HG02970 (cell line): ENCODE measurements around the gene HPS1.
"Not testable (repeated sequence)": the region's sequence is repeated elsewhere in the genome, so short reads cannot be mapped to it uniquely, and the experiment has no call there.

Source experiments
- ATAC-seq: cut with Tn5 transposase; IDR thresholded peaks from one replicate; pipeline ENCODE4 v1.9.1; 2021; ENCODE audit warnings: mild to moderate bottlenecking, moderate library complexity, moderate number of reproducible peaks; ENCODE audit not compliant: unreplicated experiment, low FRiP score

The HPS1 gene

GRCh38 chr10:98396096-98397063 lies 50.4 kb downstream of the HPS1 start:
- no peak for ATAC-seq

DNA sequence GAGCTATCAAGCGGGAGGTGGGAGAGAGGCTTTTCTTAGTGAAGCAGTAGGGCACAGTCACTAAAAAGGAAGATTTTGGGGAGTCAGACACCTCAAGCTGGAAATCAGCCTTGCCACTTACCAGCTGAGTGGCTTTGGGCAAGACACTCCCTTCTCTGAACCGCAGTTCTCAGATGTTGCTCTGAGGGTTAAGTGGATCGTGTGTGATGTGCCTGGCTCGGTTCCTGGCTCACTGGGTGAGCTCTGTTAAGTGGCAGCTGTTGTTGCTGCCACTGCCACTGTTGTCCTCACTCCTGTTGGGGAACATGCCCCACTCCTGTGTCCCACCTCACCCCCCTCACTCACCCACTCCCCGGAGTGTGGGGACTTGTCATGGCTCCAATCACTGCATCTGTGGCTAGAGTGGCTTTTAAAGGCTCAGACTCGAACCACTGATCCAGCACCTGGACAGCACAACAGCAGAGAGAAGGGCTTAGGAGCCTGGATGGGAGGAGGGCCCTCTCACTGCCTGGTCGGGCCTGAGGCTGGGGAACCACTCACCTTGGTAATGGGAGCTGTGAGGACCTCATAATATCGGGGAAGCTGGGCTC lies 51.8 kb downstream of the HPS1 start:
- ATAC-seq: no peak

- ATAC-seq: no peak
Observed at GRCh38 chr10:98391578-98391991, 55.1 kb downstream of the HPS1 start.

DNA sequence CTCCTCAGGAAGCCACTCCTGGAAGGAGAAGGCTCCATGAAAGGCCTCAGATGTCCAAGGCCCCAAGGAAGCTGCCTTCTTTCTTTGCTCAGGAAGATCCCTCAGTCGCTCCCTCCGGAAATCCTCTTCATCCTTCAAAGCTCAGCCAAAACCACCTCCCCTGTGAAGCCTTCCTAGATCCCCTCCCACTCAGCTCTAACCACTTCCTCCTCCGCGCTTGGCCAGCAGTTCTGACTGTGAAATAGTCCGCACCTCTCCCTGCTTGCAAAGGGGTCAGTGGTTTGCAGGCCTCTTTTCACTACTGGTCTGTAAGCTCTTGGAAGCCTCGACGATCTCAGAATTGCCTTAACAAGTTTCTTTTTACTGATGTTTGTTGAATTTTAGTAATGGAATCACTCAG lies 55.7 kb downstream of the HPS1 start:
- no peak for ATAC-seq

DNA sequence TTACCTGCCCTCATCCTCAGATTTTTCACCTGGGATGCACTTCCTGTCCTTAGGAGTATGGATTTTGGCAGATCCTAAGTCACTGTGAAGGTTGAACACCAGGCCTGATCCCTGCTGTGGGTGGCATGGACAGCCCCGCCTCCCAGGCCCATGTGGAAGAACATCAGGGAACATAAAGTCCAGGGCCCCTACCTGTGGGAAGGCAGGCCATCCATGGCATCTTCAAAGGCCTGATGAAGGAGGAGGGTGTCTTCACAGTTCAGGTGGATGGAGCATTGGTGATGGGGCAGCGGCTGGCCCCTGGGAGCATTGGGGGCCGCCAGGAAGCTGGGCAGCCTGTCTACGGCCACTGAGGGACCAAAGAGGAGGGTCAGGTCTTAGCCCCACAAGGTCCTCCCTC lies 56.3 kb downstream of the HPS1 start:
- no peak for ATAC-seq

DNA sequence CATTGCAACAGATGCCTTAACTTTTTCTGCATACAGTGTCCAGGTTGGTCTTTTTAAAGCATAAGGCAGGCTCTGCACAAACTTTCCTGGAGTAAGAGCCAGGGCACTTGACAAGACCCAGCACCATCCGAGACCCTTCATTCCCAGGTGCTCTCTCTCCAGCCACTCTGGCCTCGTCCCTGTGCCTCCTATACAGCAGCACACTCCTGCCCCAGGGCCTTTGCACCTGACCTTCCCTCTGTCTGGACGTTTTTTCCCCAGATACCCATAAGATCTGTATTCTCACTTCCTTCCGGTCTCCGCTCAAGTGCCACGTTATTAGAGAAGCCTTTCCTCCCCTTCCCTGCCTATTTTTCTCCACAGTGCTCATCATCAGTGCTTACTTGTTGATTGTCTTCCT lies 57.3 kb downstream of the HPS1 start:
- ATAC-seq: no peak

DNA sequence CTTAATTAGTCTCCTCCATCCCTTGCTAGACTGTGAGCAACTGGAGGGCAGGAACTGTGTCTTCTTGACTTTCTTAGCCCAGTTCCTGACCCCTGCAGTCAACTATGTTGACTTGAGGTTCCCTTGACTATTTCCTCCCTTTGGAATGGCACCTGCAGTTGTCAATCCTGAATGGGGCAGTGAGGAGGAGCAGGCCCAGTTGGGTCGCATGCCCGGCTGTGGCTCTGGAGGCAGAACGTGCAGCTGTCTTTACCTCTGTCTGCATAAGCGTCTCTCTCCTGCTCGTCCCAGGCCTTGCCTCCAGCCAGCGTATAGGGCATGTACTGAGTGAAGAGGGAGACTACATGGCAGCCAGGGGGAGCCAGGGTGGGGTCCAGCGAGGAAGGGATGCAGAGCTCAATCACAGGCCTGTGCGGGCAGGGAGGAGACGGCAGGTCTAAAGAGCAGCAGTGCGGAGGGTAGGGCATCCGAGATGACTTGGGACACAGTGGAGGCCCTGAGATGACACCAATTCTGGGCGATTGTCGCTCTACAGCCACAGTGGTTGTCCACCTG lies 58.6 kb downstream of the HPS1 start:
- ATAC-seq: no peak

DNA sequence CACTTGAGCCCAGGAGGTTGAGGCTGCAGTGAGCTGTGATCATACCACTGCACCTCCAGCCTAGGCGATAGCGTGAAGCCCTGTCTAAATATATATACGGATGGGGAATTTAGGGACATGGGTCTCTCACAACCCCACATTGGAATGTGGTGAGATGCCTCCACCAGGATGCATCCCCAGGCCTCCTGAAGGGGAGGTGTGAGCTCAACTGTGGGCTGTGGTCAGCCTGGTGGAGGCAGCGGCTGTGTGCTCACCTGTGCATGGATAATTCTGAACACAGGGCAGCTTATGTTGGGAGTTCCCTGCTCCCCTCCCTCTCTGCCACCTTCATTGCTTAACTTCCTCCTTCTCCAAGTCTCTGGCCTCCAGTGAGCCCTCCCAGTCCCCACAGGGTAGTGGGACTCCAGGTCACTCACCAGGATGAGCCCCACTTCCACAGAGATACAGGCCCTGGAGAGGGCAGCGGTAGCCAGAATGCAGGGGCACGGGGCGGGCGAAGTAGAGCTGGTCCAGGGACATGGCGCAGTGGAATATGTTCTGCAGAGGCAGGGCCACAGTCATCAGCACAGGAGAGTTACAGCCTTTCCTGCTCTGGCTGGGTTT lies 62.1 kb downstream of the HPS1 start:
- ATAC-seq: no peak

- ATAC-seq: no peak
Observed at GRCh38 chr10:98383869-98384268, 62.9 kb downstream of the HPS1 start.

DNA sequence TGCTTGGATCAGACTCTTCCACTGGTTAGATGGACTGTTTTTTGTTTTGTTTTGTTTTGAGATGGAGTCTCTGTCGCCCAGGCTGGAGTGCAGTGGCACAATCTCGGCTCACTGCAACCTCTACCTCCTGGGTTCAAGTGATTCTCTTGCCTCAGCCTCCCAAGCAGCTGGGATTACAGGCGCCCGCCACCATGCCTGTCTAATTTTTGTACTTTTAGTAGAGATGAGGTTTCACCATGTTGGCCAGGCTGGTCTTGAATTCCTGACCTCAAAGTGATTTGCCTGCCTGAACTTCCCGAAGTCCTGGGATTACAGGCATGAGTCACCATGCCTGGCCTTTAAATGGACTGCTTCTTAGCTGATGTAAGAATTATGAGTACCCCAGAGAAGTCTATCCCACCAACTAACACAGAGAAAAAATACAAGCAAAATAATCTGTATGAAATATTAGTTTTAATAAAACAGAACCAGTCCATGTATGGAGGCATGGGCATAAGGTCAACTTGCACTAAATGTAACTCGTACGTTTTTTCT lies 63.5 kb downstream of the HPS1 start:
- not testable (repeated sequence) for ATAC-seq

- no peak for ATAC-seq
Observed at GRCh38 chr10:98382691-98383101, 64.0 kb downstream of the HPS1 start.

GRCh38 chr10:98380493-98381339 lies 66.0 kb downstream of the HPS1 start:
- no peak for ATAC-seq

DNA sequence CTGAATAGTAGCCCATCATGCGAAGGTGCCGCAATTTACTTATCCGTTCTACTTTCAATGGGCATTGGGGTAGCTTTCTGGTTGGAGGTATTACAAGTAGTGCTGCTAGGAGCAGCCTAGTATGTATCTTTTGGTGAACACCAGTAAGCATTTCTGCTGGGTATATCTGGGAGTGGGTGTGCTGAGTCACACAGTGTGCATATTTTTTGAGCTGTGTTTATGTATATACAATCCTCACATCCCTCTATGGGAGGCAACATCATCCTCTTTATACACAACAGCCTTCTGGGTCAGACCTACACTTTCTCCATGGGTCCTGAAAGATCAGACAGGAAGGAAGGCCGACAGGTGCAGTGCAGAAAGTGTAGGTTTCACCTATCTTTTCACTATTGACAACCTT lies 68.0 kb downstream of the HPS1 start:
- ATAC-seq: no peak

DNA sequence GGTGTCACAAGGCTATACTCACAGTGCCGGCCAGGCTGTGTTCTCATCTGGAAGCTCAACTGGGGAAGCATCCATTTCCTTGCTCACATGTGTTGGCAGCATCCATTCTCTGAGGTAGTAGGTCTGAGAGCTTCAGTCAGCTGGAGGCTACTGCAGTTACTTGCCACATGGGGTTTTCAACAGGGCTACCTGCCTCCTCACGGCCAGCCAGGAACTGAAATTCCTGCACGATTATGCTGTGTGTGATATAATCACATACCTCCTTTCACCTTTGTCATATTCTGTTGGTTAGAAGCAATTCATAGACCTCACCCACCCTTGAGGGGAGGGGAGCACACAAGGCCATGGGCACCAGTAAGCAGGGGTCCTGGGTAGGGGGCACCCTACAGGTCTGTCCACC lies 69.2 kb downstream of the HPS1 start:
- no peak for ATAC-seq

- no peak for ATAC-seq
Observed at GRCh38 chr10:98377001-98377400, 69.7 kb downstream of the HPS1 start.

DNA sequence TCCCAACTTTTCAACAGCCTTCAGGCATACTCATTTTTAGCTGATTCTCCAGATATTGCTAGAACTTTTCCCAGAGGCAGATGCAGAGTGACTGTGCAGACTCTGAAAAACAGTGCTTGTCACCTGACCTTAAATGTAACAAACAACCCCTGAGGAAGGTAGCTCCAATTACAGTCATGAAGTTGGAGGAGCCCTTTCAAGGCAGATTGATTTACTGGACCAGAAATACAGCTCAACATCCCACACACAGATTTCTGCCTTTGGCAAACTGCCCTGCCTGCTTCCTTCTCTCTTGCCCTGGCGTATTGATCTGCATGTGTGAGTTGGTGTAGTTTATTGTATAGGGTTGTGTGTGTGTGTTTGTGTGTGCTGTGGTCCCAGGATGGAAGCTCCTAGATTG lies 70.2 kb downstream of the HPS1 start:
- no peak for ATAC-seq

GRCh38 chr10:98374217-98374985 lies 72.3 kb downstream of the HPS1 start:
- no peak for ATAC-seq

DNA sequence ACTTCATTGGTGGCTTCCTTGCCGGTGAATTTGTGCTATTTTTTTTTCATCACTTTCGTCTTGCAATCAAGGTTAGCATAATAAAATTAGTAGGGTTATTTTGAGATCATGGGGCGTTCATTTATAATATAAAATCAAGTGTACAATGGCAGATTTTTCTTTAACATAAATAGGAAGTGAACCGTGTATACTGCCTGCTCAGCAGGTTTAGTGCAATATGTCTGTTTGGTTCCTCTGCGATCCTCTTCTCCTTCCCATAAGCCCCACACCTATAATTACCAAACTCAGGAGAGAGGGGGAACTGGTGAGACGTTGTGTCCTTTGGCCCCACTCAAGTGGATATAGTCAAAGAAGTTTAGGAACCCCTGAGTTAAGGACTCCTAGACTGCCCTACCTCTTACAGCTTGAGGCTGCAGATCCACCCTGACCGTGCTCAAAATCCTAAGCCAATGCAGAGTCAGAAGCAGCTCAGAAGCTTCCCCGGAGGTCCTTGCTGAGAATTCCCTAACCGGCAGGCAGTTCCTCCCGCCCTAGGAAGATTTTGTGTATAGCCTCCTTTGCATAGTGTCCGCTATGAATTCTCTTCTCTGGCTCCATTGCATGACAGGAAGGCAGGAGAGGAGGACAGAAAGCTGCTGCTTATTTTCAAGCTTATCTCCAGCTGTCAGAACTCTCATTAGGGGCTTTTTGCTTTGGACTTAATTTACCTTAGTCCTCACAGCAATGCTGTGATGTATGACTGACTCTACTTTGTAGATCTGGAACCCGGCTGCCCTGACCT lies 73.3 kb downstream of the HPS1 start:
- no peak for ATAC-seq
